Activated CD4-positive, alpha-beta T cell treated with anti-CD3 and anti-CD28 coated beads, Interleukin-2, Interleukin-4, amounts not matched to agents 100 ng/mL and 50 ng/mL, durations not matched to agents 16 hours and 8 hours (primary cell): ENCODE results near the gene KLHL29.

ENCODE experiments used
- DNase-seq: peaks from one replicate; pipeline ENCODE4 v3.0.0-alpha.2; 2020; ENCODE audit warnings: low spot score

The KLHL29 gene

DNA sequence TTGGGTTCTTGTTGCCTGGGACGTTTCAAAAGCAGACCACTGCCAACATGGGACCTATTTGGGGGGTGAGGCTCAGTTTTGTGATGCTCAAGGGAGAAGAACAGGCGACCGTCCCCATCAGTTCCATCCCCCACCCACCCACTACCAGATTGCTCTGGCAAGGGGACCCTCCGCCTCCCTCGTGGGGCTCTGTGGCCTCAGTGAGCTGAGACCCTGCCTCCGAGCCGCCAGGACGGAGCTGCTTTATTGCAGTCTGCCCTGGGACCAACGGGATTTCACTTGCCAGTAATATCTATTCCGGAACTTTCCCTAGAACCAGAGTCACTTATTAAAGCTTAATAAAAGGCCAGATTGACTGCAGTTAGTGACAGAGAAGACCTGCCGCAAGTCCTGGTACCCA, 146.3 kb downstream of the KLHL29 start:
- no peak for DNase-seq

DNA sequence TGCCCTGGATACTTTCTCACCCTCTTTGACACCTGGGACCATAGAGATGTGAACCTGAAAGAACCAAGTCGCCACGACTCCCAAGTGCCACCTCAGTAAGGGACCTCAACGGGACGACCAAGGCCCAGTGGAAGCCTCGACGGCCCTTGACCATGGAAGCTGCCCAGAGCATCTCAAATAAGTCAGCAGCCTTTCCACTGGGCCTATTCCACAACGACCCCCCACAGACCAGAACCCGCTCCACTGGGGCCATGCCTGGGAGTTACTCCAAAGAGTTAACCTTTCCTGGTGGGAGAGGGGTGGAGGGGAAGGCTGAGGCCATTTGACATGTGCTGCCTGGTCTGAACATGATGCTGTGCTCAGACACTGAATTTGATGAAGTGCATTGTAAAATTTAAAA, 146.9 kb downstream of the KLHL29 start:
- no peak for DNase-seq

DNA sequence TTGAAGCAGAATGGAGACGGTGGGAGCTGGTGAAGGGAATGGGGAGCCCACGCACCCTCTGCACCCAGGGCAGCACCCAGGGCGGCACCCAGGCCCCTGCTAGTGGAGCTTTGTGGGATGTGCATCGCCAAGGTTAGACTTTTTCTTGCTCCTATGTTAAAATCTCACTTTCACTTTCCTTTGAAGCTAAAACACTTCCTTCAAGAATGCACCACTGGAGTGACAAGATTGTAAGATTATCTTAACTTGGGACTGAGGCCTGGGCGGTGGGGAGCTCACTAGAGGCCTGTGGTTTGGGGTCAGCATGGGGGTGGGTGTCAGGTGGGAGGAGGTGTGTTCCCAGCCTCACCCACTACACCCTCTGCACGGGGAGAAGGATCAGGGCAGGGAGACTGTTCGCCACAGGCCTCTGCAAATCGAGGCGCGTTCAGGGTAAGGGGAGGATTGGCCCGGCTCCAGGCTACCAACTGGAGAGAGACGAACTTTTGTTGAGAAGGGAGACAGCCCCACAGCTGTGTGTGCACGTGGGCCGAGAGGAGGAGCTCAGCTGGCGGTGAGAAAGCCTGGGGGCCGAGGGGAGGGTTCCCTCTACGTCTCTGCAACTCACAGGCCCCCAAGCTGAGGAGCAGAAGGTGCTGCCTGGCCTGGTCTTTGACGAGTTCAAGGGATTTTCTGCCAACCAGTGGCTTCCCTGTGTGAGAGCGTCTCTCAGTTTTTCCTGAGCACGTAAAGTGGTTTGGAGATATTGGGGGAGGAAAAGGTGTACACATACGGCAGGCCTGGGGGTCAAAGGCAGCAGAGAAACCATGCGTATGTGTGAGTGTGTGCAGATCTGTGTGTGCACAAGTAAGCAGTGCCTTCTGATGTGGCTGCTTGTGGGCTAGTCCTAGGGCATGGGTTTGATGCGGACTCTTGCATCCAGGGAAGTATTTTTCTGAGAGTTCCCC, 147.7 kb downstream of the KLHL29 start:
- DNase-seq, result peak; percentile 36

DNA sequence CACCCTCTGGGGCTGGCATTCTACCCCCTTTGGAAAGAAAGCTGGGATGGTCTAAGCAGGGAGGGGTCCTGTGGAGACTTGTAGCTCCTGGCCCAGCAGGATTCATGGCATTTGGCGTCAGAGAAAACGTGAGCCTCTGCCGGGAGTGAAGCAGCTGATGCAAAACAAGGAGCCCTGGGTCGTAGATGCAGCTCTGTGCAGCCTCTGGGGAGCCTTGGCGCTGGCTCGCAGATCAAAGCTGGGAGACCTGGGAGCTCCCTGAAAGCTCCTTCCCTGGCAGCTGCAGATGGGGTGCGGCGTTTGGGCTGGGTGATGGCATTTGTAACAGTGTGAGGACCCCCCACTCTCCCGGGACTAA, 148.3 kb downstream of the KLHL29 start:
- DNase-seq, result no peak

DNA sequence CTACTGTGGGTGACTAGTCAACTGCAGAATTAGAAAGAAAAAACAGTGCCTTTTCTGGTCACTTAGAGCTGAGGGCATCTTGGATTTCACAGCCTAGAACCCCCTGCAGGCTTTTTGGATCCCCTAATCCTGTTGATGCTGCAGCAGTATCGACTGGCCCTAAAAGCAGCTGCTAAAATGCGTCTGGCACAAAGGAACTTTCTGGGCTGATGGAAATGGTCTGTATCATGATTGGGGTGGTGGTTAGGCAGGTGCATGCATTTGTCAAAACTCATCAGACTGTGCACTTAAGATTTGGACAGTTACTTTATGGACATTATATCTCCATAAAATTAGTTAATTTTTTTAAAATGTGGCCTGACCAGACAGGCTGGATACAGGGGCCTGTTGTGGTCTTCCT, 149.8 kb downstream of the KLHL29 start:
- DNase-seq, result no peak

DNA sequence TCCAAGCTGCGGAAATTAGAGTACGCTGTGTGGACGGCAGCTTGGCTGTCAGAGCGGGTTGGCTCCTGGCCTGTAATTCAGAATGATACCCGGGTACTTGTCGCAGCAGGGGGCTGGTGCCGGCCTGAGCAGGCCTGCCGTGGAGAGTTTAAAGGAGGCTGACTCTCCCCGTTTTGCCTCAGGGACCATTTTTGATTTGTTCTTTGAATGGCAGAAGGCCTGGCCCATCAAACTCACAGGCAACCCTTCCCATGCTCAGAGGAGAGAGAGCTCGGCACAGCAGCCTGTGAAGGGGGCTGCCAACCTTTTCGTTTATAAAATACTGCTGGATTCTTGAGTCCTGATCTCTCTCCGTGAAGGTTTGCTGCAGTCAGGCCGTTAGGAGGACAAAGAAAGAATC, 151.3 kb downstream of the KLHL29 start:
- no peak for DNase-seq

DNA sequence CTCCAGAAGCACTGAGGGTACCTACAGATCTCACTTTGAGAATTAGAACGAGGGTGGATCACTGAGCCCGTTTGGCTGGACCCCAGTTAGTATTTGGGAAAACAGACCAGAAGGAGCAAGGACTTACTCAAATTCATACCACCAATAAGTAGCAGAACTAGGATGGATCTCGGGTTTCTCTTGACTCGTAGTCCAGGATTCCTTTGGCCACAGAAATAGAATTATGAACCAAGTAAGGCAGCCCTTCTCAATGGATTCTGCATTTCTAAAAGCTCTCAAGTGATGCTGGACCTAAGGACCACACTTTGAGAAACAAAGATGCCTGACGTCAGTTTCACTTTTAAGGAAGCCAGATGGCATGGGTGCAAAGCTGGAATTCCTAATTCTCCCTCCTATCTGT, 153.0 kb downstream of the KLHL29 start:
- no peak for DNase-seq

DNA sequence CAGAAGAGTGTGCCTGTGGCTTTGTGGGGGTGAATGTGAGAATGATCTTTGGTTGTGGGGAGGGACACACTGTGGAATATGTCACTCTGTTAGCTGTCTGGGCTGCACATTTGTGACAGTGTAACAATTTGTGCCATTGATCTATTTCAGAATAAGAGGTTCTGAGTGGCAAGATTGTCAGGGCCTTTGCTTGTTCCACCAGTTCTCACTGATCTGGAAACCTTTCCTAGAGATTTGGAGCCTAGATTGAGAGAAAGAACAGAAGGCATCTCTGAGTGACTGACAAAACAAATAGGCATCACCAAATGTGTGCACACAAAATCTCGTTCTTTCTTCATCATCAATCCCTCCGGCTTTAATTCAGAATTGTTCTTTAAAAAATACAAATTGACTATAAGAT, 153.6 kb downstream of the KLHL29 start:
- no peak for DNase-seq

DNA sequence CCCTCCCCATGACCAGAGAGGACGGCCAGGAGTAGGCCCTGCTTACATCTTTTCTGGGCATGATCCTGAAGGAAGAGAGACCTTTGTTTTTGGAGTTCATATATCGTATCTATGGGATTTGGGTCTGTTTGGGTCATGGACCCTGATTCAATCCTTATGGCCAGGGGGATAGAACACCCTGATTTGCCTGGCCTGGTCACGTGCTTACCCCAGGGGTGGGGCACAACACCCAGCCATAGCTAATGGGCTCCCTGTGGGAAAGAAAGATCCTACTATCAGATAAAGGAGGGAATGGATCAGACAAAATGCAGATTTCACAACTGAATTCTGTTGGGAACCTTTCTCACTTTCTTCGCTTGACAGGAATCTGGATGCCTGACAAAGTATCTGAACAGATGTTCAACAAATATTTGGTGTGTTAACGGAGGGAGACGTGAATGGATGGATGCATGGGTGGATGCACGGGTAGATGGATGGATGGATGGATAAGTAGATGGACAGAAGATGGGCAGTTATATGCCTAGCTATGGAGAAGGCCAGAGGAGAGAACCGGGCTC, 155.9 kb downstream of the KLHL29 start:
- no peak for DNase-seq

DNA sequence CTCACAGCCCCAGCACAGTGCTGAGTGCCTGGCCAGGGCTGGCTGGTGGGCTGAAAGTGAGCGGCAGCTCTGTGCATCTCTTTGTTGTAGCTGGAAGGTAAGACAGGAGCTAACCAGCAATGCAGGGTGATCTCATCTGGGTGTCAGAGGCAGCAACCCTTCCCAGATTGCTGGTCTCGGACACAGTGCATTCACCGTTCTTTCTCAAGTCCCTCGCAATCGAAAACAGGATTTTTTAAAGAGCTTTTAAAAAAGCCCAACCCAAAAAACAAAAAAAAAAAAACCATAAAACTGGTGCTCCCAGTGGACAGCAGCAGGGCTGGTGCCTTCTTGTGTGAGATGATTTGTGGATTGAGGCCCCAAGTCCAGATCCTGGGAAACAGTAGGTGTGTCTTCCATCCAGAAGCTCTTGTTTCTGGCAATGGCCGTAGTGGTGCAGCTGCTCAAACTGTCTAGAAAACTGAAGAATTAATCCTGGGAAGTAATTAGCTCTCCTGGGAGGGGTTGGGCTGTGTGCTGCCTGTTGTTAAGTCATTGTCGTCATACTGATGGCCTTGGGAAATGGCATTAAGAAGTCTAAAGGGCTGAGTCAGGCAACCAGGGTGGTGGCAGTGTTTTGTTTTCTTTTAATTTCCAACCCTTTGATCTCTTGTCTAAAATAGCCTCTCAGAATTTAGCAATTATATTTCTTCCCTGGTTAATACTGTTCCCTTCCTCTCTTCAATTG, 156.7 kb downstream of the KLHL29 start:
- no peak for DNase-seq

DNA sequence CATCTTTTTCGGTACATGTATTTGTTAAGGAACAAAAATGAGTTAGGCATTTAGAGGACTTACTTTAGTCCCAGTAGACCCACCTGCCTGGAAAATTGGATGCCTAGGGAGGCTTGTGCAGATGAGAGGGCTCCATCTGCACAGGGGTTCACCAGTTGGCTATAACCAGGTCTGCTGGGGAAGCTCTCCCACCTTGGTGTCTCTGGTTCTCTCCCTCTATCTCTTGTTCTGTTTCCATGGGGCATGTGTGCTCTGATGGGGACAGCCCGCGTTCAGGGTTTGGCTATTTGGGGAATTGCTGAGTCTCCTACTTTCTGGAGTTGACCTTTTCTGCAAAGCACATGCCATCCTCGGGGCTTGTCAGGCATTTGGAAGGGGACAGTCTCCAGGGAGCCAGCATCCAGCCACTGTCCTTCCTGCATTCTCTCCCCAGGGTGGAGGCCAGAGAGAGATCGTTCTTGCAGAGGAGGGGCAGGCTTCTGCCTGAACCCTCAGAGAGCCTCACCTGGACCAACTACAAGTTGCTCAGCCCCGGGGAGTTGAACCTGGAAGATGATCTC, 157.3 kb downstream of the KLHL29 start:
- DNase-seq, result no peak

DNA sequence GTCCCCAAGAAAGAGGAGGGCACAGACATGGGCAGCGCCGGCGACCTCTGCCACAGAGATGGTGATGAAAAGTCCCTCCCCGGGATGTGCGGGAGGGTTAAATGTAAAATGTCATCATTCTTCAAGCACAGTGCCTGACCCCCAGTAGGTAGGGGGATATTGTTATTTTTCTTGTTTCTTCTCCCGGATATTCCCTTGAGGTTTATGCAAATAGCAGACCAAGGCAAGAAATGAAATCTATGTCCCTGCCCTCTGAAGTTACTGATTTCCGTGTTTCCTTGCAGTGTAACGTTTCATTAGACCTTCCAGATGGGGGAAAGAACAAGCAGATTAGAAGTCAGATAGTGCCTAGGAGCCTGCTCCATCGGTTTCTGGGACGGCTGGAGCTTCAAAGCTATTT, 158.3 kb downstream of the KLHL29 start:
- no peak for DNase-seq

DNA sequence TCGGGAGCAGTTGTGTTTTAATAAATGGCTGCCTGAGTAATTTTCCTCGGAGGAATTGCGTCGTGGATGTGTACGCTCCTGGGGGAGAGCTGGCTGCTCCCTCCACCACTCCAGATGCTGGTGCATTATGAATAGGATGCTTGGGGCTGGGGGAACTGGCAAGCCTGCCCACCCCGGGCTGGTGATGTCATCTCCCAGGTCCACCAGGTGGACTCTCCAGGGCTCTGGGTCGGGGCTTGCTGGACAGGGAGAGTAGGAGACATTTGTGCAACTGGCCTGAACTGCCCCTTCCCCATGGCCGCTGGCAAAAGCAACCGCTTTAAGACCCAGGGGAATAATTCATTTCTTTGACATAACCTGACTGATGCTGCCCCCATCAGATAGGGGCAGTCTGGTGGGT, 158.7 kb downstream of the KLHL29 start:
- no peak for DNase-seq

DNA sequence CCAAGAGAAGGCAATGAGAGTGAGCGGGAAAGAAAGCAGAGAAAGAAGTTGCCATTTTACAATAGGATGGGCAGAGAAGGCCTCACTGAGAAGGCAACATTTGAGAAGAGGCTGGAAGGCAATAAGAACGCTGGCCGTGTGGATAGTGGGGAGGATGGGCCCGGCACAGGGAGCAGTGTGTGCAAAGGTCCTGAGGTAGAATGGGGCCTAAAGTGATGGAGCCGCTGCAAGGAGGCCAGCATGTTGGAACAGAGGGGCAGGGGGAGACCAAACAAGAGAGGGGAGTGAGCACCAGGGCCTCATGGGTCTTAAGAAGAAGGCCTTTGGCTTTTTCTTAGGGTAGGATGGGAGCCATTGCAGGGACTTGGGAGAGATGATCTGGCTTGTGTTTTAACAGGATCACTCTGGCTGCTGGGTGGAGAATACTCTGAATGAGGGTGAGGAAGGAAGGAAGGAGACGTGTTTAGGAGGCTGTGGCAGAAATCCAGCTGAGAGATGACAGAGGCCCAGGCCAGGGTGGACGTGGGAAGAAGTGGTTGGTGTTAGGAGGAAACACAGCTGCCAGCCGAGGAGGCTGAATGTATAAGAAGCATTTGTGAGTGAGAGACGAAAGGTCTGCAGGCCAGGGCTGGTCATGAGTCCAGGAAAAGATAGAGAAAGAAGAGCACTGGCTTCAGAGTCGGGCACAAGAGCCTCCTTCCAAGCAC, 159.8 kb downstream of the KLHL29 start:
- DNase-seq, result no peak

DNA sequence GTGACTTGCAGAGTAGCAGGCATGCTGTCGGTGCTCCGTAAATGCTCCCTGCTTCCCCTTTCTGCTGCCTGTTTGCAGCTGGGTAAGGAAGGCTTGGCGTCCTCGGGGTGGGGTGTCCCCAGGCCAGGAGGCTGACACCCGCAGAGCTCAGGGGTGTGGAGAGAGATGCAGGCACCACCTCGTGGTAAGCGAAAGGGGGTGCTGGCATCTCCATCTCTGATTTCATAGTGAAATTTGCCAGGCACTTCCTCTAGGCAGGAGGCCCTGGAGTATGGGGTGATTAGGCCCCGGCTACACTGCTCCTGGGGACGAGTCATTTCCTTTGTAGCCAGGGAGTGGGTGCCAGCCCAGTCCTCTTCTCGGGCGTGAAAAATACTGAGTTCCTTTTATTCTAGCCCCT, 160.4 kb downstream of the KLHL29 start:
- no peak for DNase-seq

DNA sequence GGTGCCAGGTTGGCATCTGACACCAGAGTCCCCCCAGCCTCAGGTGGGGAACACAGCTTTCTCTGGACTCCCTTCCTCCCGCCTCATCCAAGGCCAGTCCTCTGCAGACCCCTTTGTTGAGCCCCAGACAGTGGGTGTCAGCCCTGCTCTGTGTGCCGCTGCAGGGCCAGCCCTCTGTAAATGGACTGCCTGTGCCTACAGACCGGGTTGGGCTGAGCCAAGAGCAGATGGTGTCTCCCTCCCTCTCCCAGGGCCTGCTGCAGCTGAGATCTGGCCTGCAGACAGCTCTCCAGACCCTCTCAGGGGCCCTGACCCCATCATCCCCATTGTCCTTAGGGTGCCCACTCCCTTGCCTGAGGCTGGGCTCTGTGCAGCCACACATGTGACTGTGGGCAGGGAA, 160.8 kb downstream of the KLHL29 start:
- DNase-seq, result no peak

DNA sequence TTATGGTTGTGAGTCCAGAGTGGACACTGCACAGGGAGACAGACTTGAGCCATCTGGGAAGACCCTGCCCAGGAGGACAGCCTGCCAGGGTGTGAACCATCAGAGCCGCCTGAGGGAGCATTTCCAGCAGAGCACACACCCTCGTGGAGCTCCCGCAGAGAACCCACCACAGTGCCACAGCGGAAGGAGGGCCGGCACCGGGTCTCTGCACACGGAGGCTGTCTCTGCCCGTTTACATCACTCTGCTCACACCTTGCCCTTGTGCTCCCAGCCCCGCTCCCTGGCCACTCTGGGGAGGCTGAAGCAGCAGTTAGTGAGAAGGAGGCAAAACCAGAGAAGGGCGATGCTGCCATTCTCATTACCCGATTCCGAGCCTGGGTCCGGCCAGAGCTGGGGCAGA, 161.9 kb downstream of the KLHL29 start:
- no peak for DNase-seq

DNA sequence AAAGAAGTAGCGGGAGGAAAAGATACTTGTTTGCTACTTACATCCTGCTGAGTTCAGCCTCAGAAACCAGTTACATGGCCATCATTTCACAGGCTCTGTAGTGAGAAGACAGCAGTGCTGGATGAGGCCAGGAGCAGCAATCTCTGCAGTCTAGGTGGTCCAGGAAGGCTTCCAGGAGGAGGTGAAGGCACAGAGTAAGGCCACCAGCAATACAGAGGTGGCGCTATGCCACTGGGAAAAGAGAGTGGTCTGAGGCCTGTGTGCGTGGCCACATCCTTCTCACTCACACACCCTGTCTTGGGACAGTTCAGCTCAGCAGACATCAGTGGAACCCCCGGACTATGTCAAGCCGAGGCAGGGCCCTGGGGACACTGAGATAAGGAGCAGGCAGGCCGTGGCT, 162.7 kb downstream of the KLHL29 start:
- no peak for DNase-seq

DNA sequence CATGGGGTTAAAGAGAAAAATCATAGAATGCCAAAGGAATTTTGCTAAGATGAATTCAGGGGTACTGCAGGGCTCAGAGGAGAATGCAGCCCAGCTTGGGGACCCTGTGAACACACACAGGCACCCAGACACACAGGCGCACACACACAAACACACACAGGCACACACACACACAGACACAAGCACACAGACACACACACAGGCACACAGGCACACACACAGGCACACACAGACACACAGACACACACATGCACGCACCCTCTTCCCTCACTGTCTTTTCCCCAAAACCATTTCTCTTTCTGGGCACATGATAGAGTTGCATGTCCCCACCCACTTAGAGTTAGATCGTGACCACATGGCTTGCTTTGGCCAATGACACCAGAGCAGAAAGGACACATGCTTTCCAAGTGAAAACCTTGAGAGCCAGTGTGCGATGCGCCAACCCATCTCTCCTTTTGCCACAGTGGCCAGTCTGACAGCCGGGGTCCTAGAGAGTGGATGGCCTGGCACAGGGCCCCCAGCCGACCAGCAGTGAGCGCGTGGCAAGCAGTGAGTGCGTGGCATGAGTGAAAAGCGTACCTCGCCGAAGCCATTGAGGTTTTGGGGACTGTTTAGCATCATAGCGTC, 163.3 kb downstream of the KLHL29 start:
- DNase-seq, result no peak

DNA sequence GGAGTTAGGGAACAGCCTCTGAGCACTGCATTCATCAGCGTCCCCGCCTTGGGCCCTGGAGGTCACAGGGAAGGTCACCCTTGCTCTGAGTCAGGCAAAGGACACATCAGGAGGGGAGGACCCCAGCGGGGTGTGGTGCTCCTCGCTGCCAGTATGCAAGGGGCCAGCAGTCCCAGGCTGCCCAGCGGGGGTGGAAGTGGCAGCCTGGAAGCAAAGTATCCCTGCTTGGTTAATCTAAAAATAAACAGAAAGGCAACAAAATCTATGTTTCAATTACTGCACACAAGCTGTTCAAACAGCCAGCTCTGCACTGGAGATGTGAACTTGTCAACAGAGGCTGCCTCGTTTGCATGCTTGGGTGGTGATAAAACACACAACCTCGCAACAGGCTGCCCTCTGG, 164.1 kb downstream of the KLHL29 start:
- DNase-seq, result no peak

DNA sequence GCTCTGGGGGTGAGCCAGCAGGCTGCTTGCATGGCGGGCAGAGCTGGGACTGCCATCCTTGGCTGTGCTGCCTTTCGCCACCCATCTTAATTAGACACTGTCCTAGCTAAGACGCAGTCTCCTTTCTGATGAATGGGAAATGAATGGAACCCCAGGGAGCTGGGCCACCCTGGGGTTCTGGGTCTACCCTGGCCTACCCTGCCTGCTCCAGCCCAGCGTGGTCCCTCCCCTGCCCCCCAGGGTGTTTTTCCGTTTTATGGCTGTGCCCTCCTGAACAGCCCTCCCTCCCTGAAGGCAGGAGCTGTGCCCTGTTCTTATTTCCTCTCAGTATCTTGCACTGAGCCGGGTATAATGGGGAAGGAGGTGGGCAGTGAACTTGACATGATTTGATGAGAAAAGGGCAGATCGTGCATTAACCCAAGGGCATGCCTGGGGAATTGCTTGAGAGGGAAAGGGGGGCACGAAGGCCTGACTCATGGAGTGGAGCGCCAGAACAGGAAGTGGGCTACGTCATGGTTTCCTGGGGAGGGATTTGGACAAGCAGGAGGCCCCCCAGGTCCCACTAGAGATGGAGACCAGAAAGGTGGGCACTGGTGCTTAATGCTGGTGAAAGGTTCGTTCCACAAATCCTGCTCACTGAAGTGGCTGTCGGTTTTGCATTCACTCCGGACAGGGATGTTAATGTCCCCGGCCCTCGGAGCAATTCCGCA, 165.0 kb downstream of the KLHL29 start:
- DNase-seq, result no peak
